Urinary bladder (tissue), 4 donors: ENCODE data around the gene LRP1B. TPM values are rescaled to one million over a fixed set of nuclear protein-coding genes. Genes with fewer than 3 reads are reported as not detected.
"Not testable (repeated sequence)": the region's sequence is repeated elsewhere in the genome, so short reads cannot be mapped to it uniquely, and the experiment has no call there.

ENCODE experiments used
- DNase-seq: peaks from one replicate; pipeline ENCODE4 v3.0.0-alpha.2; 2015; ENCODE audit errors: extremely low spot score
- H3K27ac ChIP-seq: one replicate; pipeline ENCODE4 v1.5.1; 2013; ENCODE audit warnings: low read depth, mild to moderate bottlenecking, moderate library complexity
- H3K36me3 ChIP-seq: one replicate; pipeline ENCODE4 v1.6.1; 2013; ENCODE audit warnings: mild to moderate bottlenecking, moderate library complexity; ENCODE audit not compliant: insufficient read depth
- H3K4me1 ChIP-seq: one replicate; pipeline ENCODE4 v1.6.1; 2013; ENCODE audit warnings: mild to moderate bottlenecking, moderate library complexity; ENCODE audit not compliant: insufficient read depth
- H3K4me3 ChIP-seq: one replicate; pipeline ENCODE4 v1.5.1; 2013; ENCODE audit warnings: low read depth, low read length
- WGBS: extraction: QIAGEN DNeasy Blood & Tissue Kit; methylation state at CpG from one replicate; pipeline ENCODE4 v1.1.7; 2013; 5-methylcytosine and 5-hydroxymethylcytosine counted together
- polyA plus RNA-seq: library from polyadenylated mRNA; stranded (reverse); fragments of 200-250 nt; gene quantifications from one replicate; pipeline ENCODE4 v1.2.3, GENCODE V29; 2013
- total RNA-seq: library from RNA; depleted of rRNA; stranded (reverse); fragments of >200 nt; gene quantifications from one replicate; pipeline ENCODE4 v1.2.3, GENCODE V29; 2014
- donor health status: healthy with polysubstance abuse.
- donor health status: healthy.

LRP1B gene
- total and polyA plus RNA-seq, 2 donors, result 0.05 to 13.3 TPM

- no peak for DNase-seq
- whole genome bisulfite sequencing, result 21% methylated on average over 2 of the region's 2 CpGs
- no peak overlapping the region for H3K4me3 ChIP-seq
- H3K4me1 ChIP-seq, result no peaks in the 10 kb centered on the region
- no peaks in the 10 kb centered on the region for H3K36me3 ChIP-seq
- H3K27ac ChIP-seq, result no peak overlapping the region
Measured at GRCh38 chr2:140440815-140441214, 1690.0 kb downstream of the LRP1B start.

GRCh38 chr2:140436936-140437335 lies 1693.9 kb downstream of the LRP1B start:
- no peak for DNase-seq
- Histone ChIP-seq H3K36me3 (no peaks in the 10 kb centered on the region), H3K27ac (no peak overlapping the region), H3K4me1 (no peaks in the 10 kb centered on the region), H3K4me3 (no peak overlapping the region)
- WGBS, result 34% methylated on average over 5 of the region's 5 CpGs

- H3K27ac ChIP-seq, H3K36me3 ChIP-seq, H3K4me3 ChIP-seq, H3K4me1 ChIP-seq, DNase-seq: not testable (repeated sequence)
- 96% methylated on average over 18 of the region's 18 CpGs for WGBS
Measured at GRCh38 chr2:140427033-140427432, 1703.8 kb downstream of the LRP1B start.

- WGBS, result 36% methylated on average over 2 of the region's 2 CpGs
- Histone ChIP-seq H3K4me3 (no peak overlapping the region), H3K4me1 (no peaks in the 10 kb centered on the region), H3K36me3 (no peaks in the 10 kb centered on the region), H3K27ac (no peak overlapping the region)
- no peak for DNase-seq
Measured at GRCh38 chr2:140424471-140424870, 1706.3 kb downstream of the LRP1B start.

GRCh38 chr2:140422759-140423158 lies 1708.1 kb downstream of the LRP1B start:
- WGBS, result 89% methylated on average over 7 of the region's 7 CpGs
- H3K36me3 ChIP-seq, result peaks cover 2% of the 10 kb centered on the region
- no peak for DNase-seq
- no peaks in the 10 kb centered on the region for H3K4me1 ChIP-seq
- no peak overlapping the region for H3K4me3 ChIP-seq
- H3K27ac ChIP-seq, result no peak overlapping the region

- Histone ChIP-seq H3K27ac (no peak overlapping the region), H3K4me3 (no peak overlapping the region), H3K4me1 (no peaks in the 10 kb centered on the region), H3K36me3 (peaks cover 2% of the 10 kb centered on the region)
- no peak for DNase-seq
- WGBS, result 89% methylated on average over 3 of the region's 3 CpGs
Measured at GRCh38 chr2:140417504-140417903, 1713.3 kb downstream of the LRP1B start.

GRCh38 chr2:140416577-140416976 lies 1714.2 kb downstream of the LRP1B start:
- no peak for DNase-seq
- Histone ChIP-seq H3K36me3 (peaks cover 2% of the 10 kb centered on the region), H3K4me1 (no peaks in the 10 kb centered on the region), H3K4me3 (no peak overlapping the region), H3K27ac (no peak overlapping the region)
- WGBS, result 84% methylated on average over 1 of the region's 1 CpG

- H3K27ac ChIP-seq, H3K36me3 ChIP-seq, H3K4me3 ChIP-seq, H3K4me1 ChIP-seq, DNase-seq: not testable (repeated sequence)
- WGBS, result 82% methylated on average over 4 of the region's 4 CpGs
Measured at GRCh38 chr2:140415035-140415434, 1715.8 kb downstream of the LRP1B start.

- Histone ChIP-seq H3K4me1 (no peaks in the 10 kb centered on the region), H3K4me3 (no peak overlapping the region), H3K36me3 (no peaks in the 10 kb centered on the region), H3K27ac (no peak overlapping the region)
- WGBS, result 84% methylated on average over 2 of the region's 2 CpGs
- DNase-seq, result no peak
Measured at GRCh38 chr2:140410695-140411094, 1720.1 kb downstream of the LRP1B start.

GRCh38 chr2:140401056-140401455 lies 1729.8 kb downstream of the LRP1B start:
- DNase-seq, result no peak
- WGBS, result 74% methylated on average over 2 of the region's 2 CpGs
- no peaks in the 10 kb centered on the region for H3K4me1 ChIP-seq
- no peaks in the 10 kb centered on the region for H3K36me3 ChIP-seq
- H3K4me3 ChIP-seq, result no peak overlapping the region
- H3K27ac ChIP-seq, result no peak overlapping the region

- H3K27ac ChIP-seq, result no peak overlapping the region
- H3K4me3 ChIP-seq, result no peak overlapping the region
- WGBS, result 78% methylated on average over 2 of the region's 2 CpGs
- DNase-seq, result no peak
- H3K36me3 ChIP-seq, result no peaks in the 10 kb centered on the region
- H3K4me1 ChIP-seq, result no peaks in the 10 kb centered on the region
Measured at GRCh38 chr2:140392824-140393223, 1738.0 kb downstream of the LRP1B start.

- DNase-seq, result no peak
- Histone ChIP-seq H3K36me3 (no peaks in the 10 kb centered on the region), H3K27ac (no peak overlapping the region), H3K4me3 (no peak overlapping the region), H3K4me1 (no peaks in the 10 kb centered on the region)
- 94% methylated on average over 6 of the region's 6 CpGs for whole genome bisulfite sequencing
Measured at GRCh38 chr2:140384946-140385345, 1745.9 kb downstream of the LRP1B start.

- Histone ChIP-seq H3K27ac (no peak overlapping the region), H3K36me3 (no peaks in the 10 kb centered on the region), H3K4me3 (no peak overlapping the region), H3K4me1 (no peaks in the 10 kb centered on the region)
- 75% methylated on average over 4 of the region's 4 CpGs for WGBS
- no peak for DNase-seq
Measured at GRCh38 chr2:140383781-140384180, 1747.0 kb downstream of the LRP1B start.

GRCh38 chr2:140376686-140377085 lies 1754.1 kb downstream of the LRP1B start:
- Histone ChIP-seq H3K4me1 (no peaks in the 10 kb centered on the region), H3K4me3 (no peak overlapping the region), H3K27ac (no peak overlapping the region), H3K36me3 (no peaks in the 10 kb centered on the region)
- WGBS, result 91% methylated on average over 5 of the region's 5 CpGs
- no peak for DNase-seq

GRCh38 chr2:140363131-140363530 lies 1767.7 kb downstream of the LRP1B start:
- H3K27ac ChIP-seq, result no peak overlapping the region
- H3K36me3 ChIP-seq, result no peaks in the 10 kb centered on the region
- 44% methylated on average over 1 of the region's 1 CpG for WGBS
- no peak for DNase-seq
- H3K4me3 ChIP-seq, result no peak overlapping the region
- H3K4me1 ChIP-seq, result no peaks in the 10 kb centered on the region
